Type B pancreatic cell (in vitro differentiated cells): Measurements from ENCODE around the gene RSF1. TPM values are rescaled to one million over a fixed set of nuclear protein-coding genes. Genes with fewer than 3 reads are reported as not detected.

Experiments
- DNase-seq: peaks from one replicate; pipeline ENCODE4 v3.0.0; 2021; ENCODE audit warnings: mixed read lengths; ENCODE audit not compliant: unreplicated experiment; ENCODE audit errors: extremely low spot score
- H3K27ac Mint-ChIP-seq: 2 replicates; pipeline ENCODE4 v1.8.0; 2021; ENCODE audit warnings: mild to moderate bottlenecking, mixed read lengths
- H3K27me3 Mint-ChIP-seq: 2 replicates; pipeline ENCODE4 v1.8.0; 2021; ENCODE audit warnings: mixed read lengths
- H3K36me3 Mint-ChIP-seq: 2 replicates; pipeline ENCODE4 v1.8.0; 2021; ENCODE audit warnings: mixed read lengths
- H3K4me1 Mint-ChIP-seq: one replicate; pipeline ENCODE4 v1.8.0; 2021; ENCODE audit warnings: mixed read lengths; ENCODE audit not compliant: unreplicated experiment
- H3K4me3 Mint-ChIP-seq: 2 replicates; pipeline ENCODE4 v1.8.0; 2021; ENCODE audit warnings: mild to moderate bottlenecking, mixed read lengths
- H3K9me3 Mint-ChIP-seq: 2 replicates; pipeline ENCODE4 v1.8.0; 2021; ENCODE audit warnings: mixed read lengths
- total RNA-seq: library from RNA; stranded (reverse); gene quantifications from 2 replicates; pipeline ENCODE4 v1.2.1, GENCODE V29; 2021; ENCODE audit warnings: low replicate concordance
- TF ChIP-seq, protein P1 (sequence below): fragments of 200-600 bp; sonication (generic); conservative IDR thresholded peaks from 2 replicates; pipeline ENCODE4 v1.5.0; 2021; ENCODE audit warnings: antibody characterized with exemption, mild to moderate bottlenecking

RSF1 gene
- total RNA-seq, 1 donor from 2014 or later = 74.2 TPM

DNA sequence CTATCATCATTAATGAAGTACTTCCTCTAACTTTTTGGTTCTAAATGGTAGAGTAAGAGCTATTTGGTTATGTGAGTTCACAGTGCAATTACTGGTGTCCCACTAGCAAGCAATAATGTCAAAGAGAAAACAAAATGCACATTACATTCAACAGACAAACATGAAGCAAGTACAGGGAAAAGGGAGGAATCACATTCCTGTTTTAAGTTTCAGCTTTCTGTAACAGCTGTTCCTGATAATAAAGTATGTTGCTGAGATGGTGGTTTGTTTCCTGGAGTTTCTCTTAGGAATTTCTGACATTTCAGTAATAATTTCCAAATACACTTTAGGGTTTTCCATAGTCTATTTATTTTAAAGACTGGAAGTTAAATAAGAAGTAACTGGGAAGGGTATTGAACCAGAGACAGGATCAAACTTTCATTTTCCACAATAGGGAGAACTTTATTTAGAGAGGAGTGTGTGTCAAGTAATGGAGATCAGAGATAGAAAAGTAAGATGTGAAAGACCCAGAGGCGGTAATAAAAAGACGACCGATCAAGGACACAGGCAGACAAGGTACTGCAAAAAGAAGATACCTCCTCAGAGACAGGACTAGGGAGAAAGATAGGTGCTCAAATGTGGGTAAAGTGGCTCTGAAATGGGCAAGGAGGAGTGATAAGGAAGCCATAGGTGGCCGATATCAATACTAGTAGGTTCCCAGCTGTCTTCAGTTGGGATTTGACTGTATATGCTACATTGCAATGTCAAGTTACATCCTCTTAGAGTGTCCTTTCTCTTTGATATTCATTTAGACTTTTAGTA is 162.1 kb downstream of the RSF1 start:
- H3K9me3 Mint-ChIP-seq = no peaks in the 10 kb centered on the region
- H3K36me3 Mint-ChIP-seq = no peaks in the 10 kb centered on the region
- no peak overlapping the region for H3K4me3 Mint-ChIP-seq
- no peaks in the 10 kb centered on the region for H3K4me1 Mint-ChIP-seq
- TF ChIP-seq, protein P1, sequence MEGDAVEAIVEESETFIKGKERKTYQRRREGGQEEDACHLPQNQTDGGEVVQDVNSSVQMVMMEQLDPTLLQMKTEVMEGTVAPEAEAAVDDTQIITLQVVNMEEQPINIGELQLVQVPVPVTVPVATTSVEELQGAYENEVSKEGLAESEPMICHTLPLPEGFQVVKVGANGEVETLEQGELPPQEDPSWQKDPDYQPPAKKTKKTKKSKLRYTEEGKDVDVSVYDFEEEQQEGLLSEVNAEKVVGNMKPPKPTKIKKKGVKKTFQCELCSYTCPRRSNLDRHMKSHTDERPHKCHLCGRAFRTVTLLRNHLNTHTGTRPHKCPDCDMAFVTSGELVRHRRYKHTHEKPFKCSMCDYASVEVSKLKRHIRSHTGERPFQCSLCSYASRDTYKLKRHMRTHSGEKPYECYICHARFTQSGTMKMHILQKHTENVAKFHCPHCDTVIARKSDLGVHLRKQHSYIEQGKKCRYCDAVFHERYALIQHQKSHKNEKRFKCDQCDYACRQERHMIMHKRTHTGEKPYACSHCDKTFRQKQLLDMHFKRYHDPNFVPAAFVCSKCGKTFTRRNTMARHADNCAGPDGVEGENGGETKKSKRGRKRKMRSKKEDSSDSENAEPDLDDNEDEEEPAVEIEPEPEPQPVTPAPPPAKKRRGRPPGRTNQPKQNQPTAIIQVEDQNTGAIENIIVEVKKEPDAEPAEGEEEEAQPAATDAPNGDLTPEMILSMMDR = no peak
- no peak for DNase-seq
- no peak overlapping the region for H3K27ac Mint-ChIP-seq
- no peaks in the 10 kb centered on the region for H3K27me3 Mint-ChIP-seq

DNA sequence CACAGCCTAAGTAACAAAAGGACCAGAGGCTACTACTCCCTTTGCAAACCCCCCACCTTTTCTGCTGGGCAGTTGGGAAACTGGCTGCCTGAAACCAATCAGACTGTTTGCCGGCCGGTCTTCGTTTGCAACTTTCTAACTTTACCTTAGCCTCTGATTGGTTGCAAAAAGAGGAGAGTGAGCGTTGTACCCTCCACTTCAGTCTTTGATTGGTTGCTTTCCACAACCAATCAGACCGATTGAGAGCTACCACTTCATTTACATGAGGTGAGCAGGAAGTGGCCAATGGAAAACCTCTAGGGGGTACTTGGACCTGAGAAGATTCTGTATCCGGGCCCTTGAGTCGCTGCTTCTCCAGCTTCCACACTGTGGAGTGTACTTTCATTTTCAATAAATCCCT is 164.2 kb downstream of the RSF1 start:
- TF ChIP-seq, protein P1 = no peak
- Mint-ChIP-seq H3K27me3 (no peaks in the 10 kb centered on the region), H3K36me3 (no peaks in the 10 kb centered on the region), H3K9me3 (no peaks in the 10 kb centered on the region), H3K4me3 (no peak overlapping the region), H3K27ac (no peak overlapping the region), H3K4me1 (no peaks in the 10 kb centered on the region)
- DNase-seq = no peak

DNA sequence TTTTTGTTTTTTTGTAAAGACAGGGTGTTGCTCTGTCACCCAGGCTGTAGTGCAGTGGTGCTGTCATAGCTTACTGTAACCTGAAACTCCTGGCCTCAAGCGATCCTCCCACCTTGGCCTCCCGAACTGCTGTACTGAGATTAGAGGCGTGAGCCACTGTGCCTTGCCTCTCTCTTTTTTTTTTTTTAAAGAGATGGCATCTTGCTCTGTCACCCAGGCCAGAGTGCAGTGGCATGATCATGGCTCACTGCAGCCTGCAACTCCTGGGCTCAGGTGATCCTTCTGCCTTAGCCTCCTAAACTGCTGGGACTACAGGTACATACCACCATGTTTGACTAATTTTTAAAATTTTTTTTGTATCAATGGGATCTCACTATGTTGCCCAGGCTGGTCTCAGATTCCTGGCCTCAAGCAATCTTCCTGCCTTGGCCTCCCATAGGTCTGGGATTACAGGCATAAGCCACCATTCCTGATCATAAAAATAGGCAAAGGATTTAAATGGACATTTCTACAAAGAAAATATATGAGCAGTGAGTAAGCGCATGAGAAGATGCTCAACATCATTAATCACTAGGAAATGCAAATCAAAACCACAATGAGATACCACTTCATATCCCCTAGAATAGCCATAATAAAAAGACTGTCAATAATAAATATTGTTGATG is 165.6 kb downstream of the RSF1 start:
- Mint-ChIP-seq H3K36me3 (no peaks in the 10 kb centered on the region), H3K9me3 (no peaks in the 10 kb centered on the region), H3K27ac (no peak overlapping the region), H3K4me3 (no peak overlapping the region), H3K4me1 (no peaks in the 10 kb centered on the region), H3K27me3 (peaks cover 2% of the 10 kb centered on the region)
- TF ChIP-seq, protein P1 = no peak
- no peak for DNase-seq

DNA sequence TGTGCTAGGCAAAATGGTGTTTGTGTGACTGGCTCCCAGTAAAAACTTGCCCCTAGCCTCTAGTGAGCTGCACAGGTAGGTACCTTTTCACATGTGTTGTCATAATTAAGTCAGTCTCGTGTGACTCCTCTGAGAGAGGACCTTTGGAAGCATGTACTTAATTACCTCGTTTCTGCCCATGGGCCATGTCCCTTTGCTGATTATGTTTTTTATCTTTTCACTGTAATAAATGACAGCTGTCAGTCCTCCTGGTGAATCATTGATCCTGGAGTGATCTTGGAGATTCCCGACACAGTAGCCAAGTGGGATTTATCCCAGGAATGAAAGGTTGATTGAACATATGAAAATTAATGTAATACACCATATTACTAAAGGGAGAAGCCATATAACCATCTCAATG is 170.4 kb downstream of the RSF1 start:
- H3K4me1 Mint-ChIP-seq = no peaks in the 10 kb centered on the region
- H3K9me3 Mint-ChIP-seq = no peaks in the 10 kb centered on the region
- no peak overlapping the region for H3K4me3 Mint-ChIP-seq
- no peak for DNase-seq
- TF ChIP-seq, protein P1 = no peak
- no peak overlapping the region for H3K27ac Mint-ChIP-seq
- H3K36me3 Mint-ChIP-seq = no peaks in the 10 kb centered on the region
- peaks cover 6% of the 10 kb centered on the region for H3K27me3 Mint-ChIP-seq

DNA sequence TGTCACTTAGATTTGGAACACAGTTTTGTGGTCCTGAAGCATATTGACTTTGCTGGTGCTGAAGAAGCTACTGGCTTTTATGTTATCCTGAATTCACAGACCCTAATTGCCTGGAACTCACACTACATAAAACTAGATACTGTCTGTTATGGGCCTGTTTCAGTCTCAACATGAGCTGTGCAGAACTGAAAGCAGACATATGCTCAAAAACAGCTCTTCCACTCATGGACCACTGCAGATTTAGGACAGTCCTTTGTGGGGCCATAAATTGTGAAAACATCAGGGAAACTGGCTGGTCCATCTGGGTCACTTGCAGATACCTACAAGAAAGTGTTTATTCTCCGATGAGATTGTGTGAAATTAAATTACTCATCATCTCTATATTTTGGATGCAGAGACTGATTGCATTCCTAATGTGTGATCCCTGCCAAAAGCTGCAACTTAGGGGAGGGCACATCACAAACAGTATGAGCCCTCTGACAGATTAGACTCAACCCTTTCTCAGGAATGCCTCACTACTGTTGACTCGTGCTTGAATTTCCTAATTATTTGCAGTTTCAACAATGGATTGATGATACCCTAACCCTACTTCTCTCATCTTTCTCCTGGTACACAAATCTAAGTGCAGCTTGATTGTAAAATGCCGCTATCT is 172.7 kb downstream of the RSF1 start:
- TF ChIP-seq, protein P1 = no peak
- no peaks in the 10 kb centered on the region for H3K36me3 Mint-ChIP-seq
- peaks cover 6% of the 10 kb centered on the region for H3K27me3 Mint-ChIP-seq
- no peak overlapping the region for H3K27ac Mint-ChIP-seq
- no peaks in the 10 kb centered on the region for H3K9me3 Mint-ChIP-seq
- H3K4me3 Mint-ChIP-seq = no peak overlapping the region
- DNase-seq = no peak
- H3K4me1 Mint-ChIP-seq = no peaks in the 10 kb centered on the region
